ENCODE measurements around the gene SLC9A7. TPM values are rescaled to one million over a fixed set of nuclear protein-coding genes. Genes with fewer than 3 reads are reported as not detected.

SLC9A7 gene
- total RNA-seq, 4 donors from 2014 or later, result 0.82 to 29.2 (median 2.3) TPM

DNA sequence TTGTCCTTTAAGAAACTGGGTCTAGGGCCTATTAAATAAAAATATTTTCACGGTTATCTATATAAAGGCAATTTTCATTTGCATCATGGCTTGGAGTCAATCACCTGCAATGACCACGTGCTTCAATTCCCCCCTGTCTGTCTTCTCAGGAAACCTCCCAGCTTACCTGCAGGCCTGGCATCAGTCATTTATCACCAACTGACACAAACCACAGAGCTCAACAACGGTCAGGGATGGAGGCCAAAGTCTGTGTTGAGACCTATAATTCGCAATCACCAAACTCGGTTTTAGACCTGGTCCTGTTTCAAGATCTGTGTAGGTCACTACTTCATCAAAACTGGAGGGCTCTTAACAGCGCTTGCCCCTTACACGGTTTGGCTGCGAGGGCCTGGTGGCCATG, 1.9 kb downstream of the SLC9A7 start:
- intact Hi-C loops (cut with DNase I; ENCODE audit: low total_unique reads) (no loop called here), in situ Hi-C loops (cut with MboI; ENCODE audit: low pct_ligation_motif_present in 1 of 4, low pct_unique_long_range_greater_than_20kb in 1 of 4, low sequenced_read_pairs in 3 of 4) (no loop called here)
- no peak for DNase-seq
- Histone ChIP-seq H3K27me3 (no peaks in the 10 kb centered on the region), H3K27ac (no peak overlapping the region), H3K36me3 (no peaks in the 10 kb centered on the region), H3K4me3 (no peak overlapping the region), H3K4me1 (peaks cover 0 to 6% (median 4%) of the 10 kb centered on the region in 4 donors), H3K9me3 (no peaks in the 10 kb centered on the region)
- 73 to 83% methylated on average over 1 to 8 of the region's 8 CpGs for WGBS, 2 donors (ENCODE audit: low coverage in 1 of 2)
- no peak for TF ChIP-seq EP300 (IDR thresholded peaks at IDR 0.05; ENCODE audit: low read depth)
- no peak for TF ChIP-seq POLR2A (IDR thresholded peaks at IDR 0.05)
- TF ChIP-seq POLR2AphosphoS5 (IDR thresholded peaks at IDR 0.05), result no peak
- TF ChIP-seq CTCF (IDR thresholded peaks at IDR 0.05), result no peak

GRCh38 chrX:46755671-46756070, 3.2 kb downstream of the SLC9A7 start:
- Histone ChIP-seq H3K27ac (no peak overlapping the region), H3K4me1 (peaks cover 0 to 6% (median 4%) of the 10 kb centered on the region in 4 donors), H3K4me3 (no peak overlapping the region), H3K27me3 (no peaks in the 10 kb centered on the region), H3K9me3 (no peaks in the 10 kb centered on the region), H3K36me3 (no peaks in the 10 kb centered on the region)
- in situ Hi-C loops (cut with MboI; ENCODE audit: low pct_ligation_motif_present in 1 of 4, low pct_unique_long_range_greater_than_20kb in 1 of 4, low sequenced_read_pairs in 3 of 4) (no loop called here), intact Hi-C loops (cut with DNase I; ENCODE audit: low total_unique reads) (no loop called here)
- DNase-seq, result no peak
- WGBS, 2 donors (ENCODE audit: low coverage in 1 of 2), result 40 to 87% methylated on average over 2 to 10 of the region's 10 CpGs
- TF ChIP-seq POLR2AphosphoS5 (IDR thresholded peaks at IDR 0.05) (no peak), CTCF (IDR thresholded peaks at IDR 0.05) (no peak), EP300 (IDR thresholded peaks at IDR 0.05; ENCODE audit: low read depth) (no peak), POLR2A (IDR thresholded peaks at IDR 0.05) (no peak)

- H3K36me3 ChIP-seq, result no peaks in the 10 kb centered on the region
- TF ChIP-seq POLR2AphosphoS5 (IDR thresholded peaks at IDR 0.05) (no peak), CTCF (IDR thresholded peaks at IDR 0.05) (no peak), EP300 (IDR thresholded peaks at IDR 0.05; ENCODE audit: low read depth) (no peak), POLR2A (IDR thresholded peaks at IDR 0.05) (no peak)
- DNase-seq, result no peak
- H3K4me3 ChIP-seq, result no peak overlapping the region
- no peaks in the 10 kb centered on the region for H3K27me3 ChIP-seq
- 52% methylated on average over 3 of the region's 3 CpGs; no CpG with 5 or more reads in 1 of the 2 donors for WGBS, 2 donors (ENCODE audit: low coverage in 1 of 2)
- H3K27ac ChIP-seq, result no peak overlapping the region
- peaks cover 0 to 3% (median 2%) of the 10 kb centered on the region in 4 donors for H3K4me1 ChIP-seq
- intact Hi-C loops (cut with DNase I; ENCODE audit: low total_unique reads) (no loop called here), in situ Hi-C loops (cut with MboI; ENCODE audit: low pct_ligation_motif_present in 1 of 4, low pct_unique_long_range_greater_than_20kb in 1 of 4, low sequenced_read_pairs in 3 of 4) (no loop called here)
- no peaks in the 10 kb centered on the region for H3K9me3 ChIP-seq
Observed at GRCh38 chrX:46754586-46755061, 4.3 kb downstream of the SLC9A7 start.

DNA sequence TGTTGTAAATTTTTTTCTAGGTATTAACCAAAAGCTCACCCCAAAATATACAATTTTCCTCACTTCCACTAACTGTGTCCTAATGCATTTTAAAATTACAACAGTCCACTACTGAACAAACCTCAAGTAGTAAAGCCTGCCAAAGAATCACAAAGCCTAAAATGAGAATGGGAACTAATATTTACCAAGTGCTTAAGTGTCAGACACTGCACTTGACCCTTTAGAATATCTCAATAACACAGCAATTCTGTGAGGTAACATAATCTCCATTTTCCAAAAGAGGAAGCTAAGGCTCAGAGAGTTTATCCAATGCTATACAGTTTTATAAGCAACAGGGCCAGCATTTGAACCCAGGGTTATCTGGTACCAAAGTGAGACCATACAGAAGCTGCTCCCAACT, 4.9 kb downstream of the SLC9A7 start:
- no peaks in the 10 kb centered on the region for H3K4me1 ChIP-seq
- no peaks in the 10 kb centered on the region for H3K36me3 ChIP-seq
- in situ Hi-C loops (cut with MboI; ENCODE audit: low pct_ligation_motif_present in 1 of 4, low pct_unique_long_range_greater_than_20kb in 1 of 4, low sequenced_read_pairs in 3 of 4) (no loop called here), intact Hi-C loops (cut with DNase I; ENCODE audit: low total_unique reads) (no loop called here)
- no peak for DNase-seq
- no peaks in the 10 kb centered on the region for H3K9me3 ChIP-seq
- TF ChIP-seq POLR2A (IDR thresholded peaks at IDR 0.05) (no peak), CTCF (IDR thresholded peaks at IDR 0.05) (no peak), EP300 (IDR thresholded peaks at IDR 0.05; ENCODE audit: low read depth) (no peak), POLR2AphosphoS5 (IDR thresholded peaks at IDR 0.05) (no peak)
- no peaks in the 10 kb centered on the region for H3K27me3 ChIP-seq
- no peak overlapping the region for H3K27ac ChIP-seq
- no peak overlapping the region for H3K4me3 ChIP-seq

Measured in transverse colon (tissue), 4 donors.